COLO668 (cell line): ENCODE measurements around the gene CCDC40.
A peak's percentile ranks its signal among the peaks of the same experiment; 100 is the strongest.

ENCODE experiments used
- DNase-seq: peaks from one replicate; lab custom pipeline; 2025; ENCODE audit not compliant: unreplicated experiment; lab: John Stamatoyannopoulos, UW

Gene CCDC40

GRCh38 chr17:80099291-80100034, 63.0 kb downstream of the CCDC40 start:
- DNase-seq: no peak

- no peak for DNase-seq
Measured at GRCh38 chr17:80100035-80100323, 63.5 kb downstream of the CCDC40 start.

- peak; percentile 89 for DNase-seq
Measured at GRCh38 chr17:80101011-80101945, 64.8 kb downstream of the CCDC40 start, which contains the start of gene GAA. GAA (plus strand) TSS chr17:80101581; CDS start chr17:80104587, 3,006 bp downstream.

- DNase-seq: peak; percentile 27
Measured at GRCh38 chr17:80101946-80102663, 65.7 kb downstream of the CCDC40 start.

GRCh38 chr17:80102664-80103448, 66.4 kb downstream of the CCDC40 start:
- no peak for DNase-seq

GRCh38 chr17:80103449-80104085, 67.1 kb downstream of the CCDC40 start:
- no peak for DNase-seq

GRCh38 chr17:80104321-80104955, 68.0 kb downstream of the CCDC40 start:
- peak; percentile 64 for DNase-seq

GRCh38 chr17:80104956-80105375, 68.5 kb downstream of the CCDC40 start:
- DNase-seq: no peak

GRCh38 chr17:80105762-80106161, 69.3 kb downstream of the CCDC40 start:
- peak; percentile 73 for DNase-seq

- DNase-seq: peak; percentile 13
Measured at GRCh38 chr17:80106176-80106575, 69.7 kb downstream of the CCDC40 start.

- DNase-seq: no peak
Measured at GRCh38 chr17:80106751-80107150, 70.3 kb downstream of the CCDC40 start.

GRCh38 chr17:80107231-80108021, 71.0 kb downstream of the CCDC40 start:
- DNase-seq: no peak

GRCh38 chr17:80108036-80108971, 71.9 kb downstream of the CCDC40 start:
- no peak for DNase-seq

GRCh38 chr17:80109066-80109660, 72.7 kb downstream of the CCDC40 start:
- no peak for DNase-seq

GRCh38 chr17:80109713-80110446, 73.4 kb downstream of the CCDC40 start:
- DNase-seq: peak; percentile 71

GRCh38 chr17:80110447-80110812, 74.0 kb downstream of the CCDC40 start:
- no peak for DNase-seq
